ENCODE measurements around the gene TMEM131. TPM values are rescaled to one million over a fixed set of nuclear protein-coding genes. Genes with fewer than 3 reads are reported as not detected.

TMEM131 gene
- total and polyA plus RNA-seq, 2 of the 8 experiments (the other 6 are each of a cell fraction or from before 2014, with no cell fraction given): 9.7 to 22.9 TPM

DNA sequence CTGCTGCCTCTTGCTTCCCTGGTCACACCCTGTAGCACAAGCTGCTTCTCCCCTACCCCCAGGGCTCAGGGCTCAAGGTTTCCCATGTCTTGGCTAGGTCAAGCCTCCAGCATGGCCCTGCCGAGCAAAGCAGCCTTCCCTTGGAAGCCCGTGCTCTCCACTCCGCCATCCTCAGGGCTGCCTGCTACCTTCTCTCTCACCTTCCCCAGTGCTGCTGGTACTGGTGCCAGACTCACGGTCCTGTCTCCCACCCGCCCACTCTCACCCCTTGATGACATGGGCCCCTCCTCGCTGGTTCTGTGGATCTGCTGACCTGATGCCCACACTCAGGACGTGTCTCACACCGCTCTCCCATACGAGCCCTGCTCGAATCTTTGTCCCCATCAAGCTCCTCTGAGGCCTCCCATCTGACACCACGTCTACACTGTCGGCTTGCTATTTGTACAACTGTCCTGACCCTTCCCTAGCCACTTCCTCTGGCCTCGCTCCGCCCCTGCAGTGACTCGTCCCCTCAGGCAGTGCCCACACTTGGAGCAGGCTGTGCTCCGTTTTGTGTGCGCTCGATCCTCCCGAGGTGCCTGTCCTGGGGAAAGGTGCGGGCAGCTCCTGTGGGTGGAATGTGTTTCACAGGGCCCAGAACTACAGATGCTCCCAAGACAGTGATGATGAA lies 232.4 kb downstream of the TMEM131 start:
- no peak overlapping the region for H3K23ac ChIP-seq (ENCODE audit: insufficient read length)
- DNase-seq (ENCODE audit: low read depth in 1 of 2, low spot score in 2 of 2) (no peak), FAIRE-seq (no peak)
- 87% methylated on average over 19 of the region's 20 CpGs; no CpG with 5 or more reads in 1 of the 2 experiments for WGBS, 2 experiments (ENCODE audit: extremely low coverage in 1 of 2, insufficient coverage in 1 of 2, insufficient read length in 1 of 2, insufficient replicate concordance in 2 of 2, low coverage in 1 of 2, low lambda C conversion rate in 2 of 2, missing lambda C conversion rate in 1 of 2)
- H2AK5ac ChIP-seq (ENCODE audit: low read depth, low read length): no peak overlapping the region; the same call in 1 of the 2 replicates
- POLR2A ChIA-PET (ENCODE audit: partially characterized antibody): no interaction called here
- no peaks in the 10 kb centered on the region for H3K23me2 ChIP-seq (ENCODE audit: low read depth, low read length)
- H3K4me3 ChIP-seq (ENCODE audit: extremely low read depth in 1 of 4, insufficient read depth in 2 of 4, low read depth in 3 of 4, low read length in 4 of 4): no peak overlapping the region
- peaks cover 0 to 2% of the 10 kb centered on the region in 2 experiments for H4K20me1 ChIP-seq (replicated peaks in 1 of 2; ENCODE audit: control insufficient read depth in 1 of 2, insufficient read depth in 2 of 2, low read length in 2 of 2)
- H2BK120ac ChIP-seq (replicated peaks; ENCODE audit: low read depth, low read length): no peak overlapping the region
- H3K27me3 ChIP-seq (replicated peaks in 1 of 4; ENCODE audit: control insufficient read depth in 3 of 4, extremely low read depth in 1 of 4, insufficient read depth in 3 of 4, low read length in 3 of 4): no peaks in the 10 kb centered on the region
- no peak overlapping the region for H4K5ac ChIP-seq (ENCODE audit: insufficient read length, low read depth, low read length)
- H3K18ac ChIP-seq (ENCODE audit: extremely low read depth, low read length): no peak overlapping the region
- H3K14ac ChIP-seq (ENCODE audit: insufficient read length): no peak overlapping the region
- CTCF ChIA-PET (ENCODE audit: partially characterized antibody): interaction anchor here (0.7 to 5.9 kb wide), 8 partner anchors 11 to 506 kb away, joined by 3 to 60 read pairs (median 5); no protein-coding TSS in a partner anchor
- H2BK20ac ChIP-seq (ENCODE audit: low read length): no peak overlapping the region
- no peak overlapping the region for H2BK5ac ChIP-seq (ENCODE audit: low read depth, low read length)
- no peak overlapping the region for H3K27ac ChIP-seq (ENCODE audit: low read depth, low read length)
- H2AFZ ChIP-seq (ENCODE audit: low read length): no peak overlapping the region
- no peaks in the 10 kb centered on the region for H3K79me2 ChIP-seq (ENCODE audit: control insufficient read depth in 1 of 2, insufficient read depth in 2 of 2, low read length in 2 of 2)
- H3K56ac ChIP-seq (replicated peaks; ENCODE audit: insufficient read length, low read depth, low read length): no peak overlapping the region
- no peak overlapping the region for H4K91ac ChIP-seq (replicated peaks; ENCODE audit: insufficient read length, low read length)
- no peaks in the 10 kb centered on the region; the same call in 1 of the 2 replicates for H3K79me1 ChIP-seq (ENCODE audit: low read depth, low read length)
- H3K36me3 ChIP-seq (ENCODE audit: control insufficient read depth in 2 of 4, insufficient read depth in 4 of 4, low read length in 3 of 4): peaks cover 0 to 17% (median 3%) of the 10 kb centered on the region in 4 experiments; a peak in 5 of 8 replicates
- H3K9me3 ChIP-seq (ENCODE audit: insufficient read depth in 2 of 2, low read depth in 1 of 2, low read length in 1 of 2): no peaks in the 10 kb centered on the region
- H2BK12ac ChIP-seq (ENCODE audit: low read depth, low read length): no peak overlapping the region
- no peak overlapping the region for H3K9ac ChIP-seq (replicated peaks in 1 of 4; ENCODE audit: extremely low read depth in 1 of 4, low read depth in 3 of 4, low read length in 3 of 4)
- no peak overlapping the region; the same call in 1 of the 2 replicates for H4K8ac ChIP-seq (ENCODE audit: extremely low read depth, insufficient read depth, low read length)
- no peak overlapping the region for H2BK15ac ChIP-seq (ENCODE audit: low read length)
- no peak overlapping the region for H3K4me2 ChIP-seq (ENCODE audit: insufficient read depth in 1 of 2, low read depth in 2 of 2, low read length in 2 of 2)
- no peak overlapping the region for H3K4ac ChIP-seq (replicated peaks; ENCODE audit: insufficient read length, low read depth, low read length)
- H3K4me1 ChIP-seq (replicated peaks in 1 of 4; ENCODE audit: control insufficient read depth in 3 of 4, insufficient read depth in 4 of 4, low read length in 3 of 4): no peaks in the 10 kb centered on the region; a peak in 1 of 7 replicates
- TF ChIP-seq JUND (IDR thresholded peaks at IDR 0.05; ENCODE audit: low read length): no peak
- TF ChIP-seq FOSL1 (IDR thresholded peaks at IDR 0.05; ENCODE audit: insufficient read depth, low read depth, low read length): no peak
- TF ChIP-seq BCL11A (IDR thresholded peaks at IDR 0.05; ENCODE audit: low read depth in 2 of 2, low read length in 2 of 2): no peak
- no peak for TF ChIP-seq PHF8 (conservative IDR thresholded peaks at IDR 0.05; ENCODE audit: low read depth, low read length)
- TF ChIP-seq KDM1A (IDR thresholded peaks at IDR 0.05; ENCODE audit: borderline replicate concordance, low read length): no peak
- TF ChIP-seq RFX5 (IDR thresholded peaks at IDR 0.05; ENCODE audit: borderline replicate concordance, low read depth, low read length): no peak
- TF ChIP-seq SP4 (IDR thresholded peaks at IDR 0.05; ENCODE audit: low read length): no peak
- no peak for TF ChIP-seq HDAC6 (IDR thresholded peaks at IDR 0.05; ENCODE audit: low read depth, low read length)
- TF ChIP-seq POLR2A (IDR thresholded peaks at IDR 0.05; ENCODE audit: control extremely low read depth in 1 of 2, low read depth in 2 of 2, low read length in 2 of 2): no peak
- TF ChIP-seq SRF (IDR thresholded peaks at IDR 0.05; ENCODE audit: low read depth, low read length): no peak
- no peak for TF ChIP-seq SAP30 (IDR thresholded peaks at IDR 0.05; ENCODE audit: insufficient read depth, insufficient replicate concordance, low read length)
- no peak for TF ChIP-seq KDM5A (IDR thresholded peaks at IDR 0.05; ENCODE audit: low read length)
- no peak for TF ChIP-seq EZH2 (IDR thresholded peaks at IDR 0.05; ENCODE audit: low read depth, low read length, severe bottlenecking)

All from H1 (cell line).